K562 (cell line): ENCODE measurements around the gene HOXC10. TPM values are rescaled to one million over a fixed set of nuclear protein-coding genes. Genes with fewer than 3 reads are reported as not detected.

Experiments
- ATAC-seq: fragments of 200-7000 bp; cut with Tn5 transposase; 3 replicates; pipeline ENCODE4 v1.9.1; 2020; ENCODE audit warnings: moderate library complexity
- BruUV-seq: library from RNA; stranded (reverse); fragments of 400-500 nt; replicated peaks from 2 replicates; lab custom pipeline; 2021; lab: Mats Ljungman, UMichigan
- CTCF ChIA-PET: fragments of 300-600 bp; formaldehyde crosslinking; extraction: SDS; loops from one replicate; lab custom pipeline; 2021; ENCODE audit warnings: low intra/inter-chr PET ratio; lab: Yijun Ruan, JAX
- POLR2A ChIA-PET: fragments of 300-600, 350-650 bp; sonication (Branson Sonifier 250); formaldehyde crosslinking; extraction: SDS; loops from one replicate; lab custom pipeline; 2021; ENCODE audit warnings: antibody characterized with exemption, inconsistent platforms; lab: Yijun Ruan, JAX
- DNase-seq, 4 experiments: peaks; one replicate each; pipeline versions ENCODE4 v3.0.0 to v3.0.0-alpha.2; 2011 to 2018; ENCODE audit warnings: low spot score in 3 of 4, mixed read lengths in 3 of 4; ENCODE audit errors: extremely low read depth in 1 of 4
- FAIRE-seq: peaks from 2 replicates; lab custom pipeline; 2011; peaks lifted over from hg19 to GRCh38; lab: Jason Lieb, UNC
- H2AFZ ChIP-seq: 2 replicates; pipeline ENCODE4 v1.6.0; 2011; ENCODE audit warnings: low read depth, low read length, control low read depth, inconsistent platforms
- H3K27ac ChIP-seq: fragments of 200-600 bp; 3 replicates; pipeline ENCODE4 v1.8.0; 2011; ENCODE audit warnings: low read depth, mild to moderate bottlenecking, control low read depth, inconsistent platforms, low read length, moderate library complexity, mixed read lengths; ENCODE audit errors: extremely low read depth
- H3K27me3 ChIP-seq, 2 experiments: fragments of 300-600 bp in 1 of 2; 2 replicates in 1 of 2; 3 replicates in 1 of 2; pipeline versions ENCODE4 v1.6.0 to v1.8.0; 2011; ENCODE audit warnings: inconsistent platforms in 2 of 2, low read length in 2 of 2, mild to moderate bottlenecking in 1 of 2, mixed read lengths in 1 of 2, moderate library complexity in 1 of 2; ENCODE audit not compliant: control insufficient read depth in 2 of 2, insufficient read depth in 2 of 2
- H3K36me3 ChIP-seq: fragments of 300-600 bp; 3 replicates; pipeline ENCODE4 v1.8.0; 2011; ENCODE audit warnings: mild to moderate bottlenecking, low read length, inconsistent platforms; ENCODE audit not compliant: control insufficient read depth, insufficient read depth
- H3K4me1 ChIP-seq, 2 experiments: fragments of 200-600 bp in 1 of 2; replicated peaks in 1 of 2; 2 replicates in 1 of 2; 3 replicates in 1 of 2; pipeline versions ENCODE4 v1.5.1 to v1.8.0; 2011; ENCODE audit warnings: inconsistent platforms in 2 of 2, low read length in 2 of 2, mild to moderate bottlenecking in 1 of 2, mixed read lengths in 1 of 2, moderate library complexity in 1 of 2; ENCODE audit not compliant: control insufficient read depth in 2 of 2, insufficient read depth in 2 of 2
- H3K4me2 ChIP-seq: 2 replicates; pipeline ENCODE4 v1.6.1; 2011; ENCODE audit warnings: low read length, control low read depth, inconsistent platforms, mixed read lengths; ENCODE audit not compliant: insufficient read depth
- H3K4me3 ChIP-seq: fragments of 200-600 bp; sonication (generic), shearing (Covaris generic); 2 replicates; pipeline ENCODE4 v1.5.1; 2016; ENCODE audit warnings: control low read depth, inconsistent platforms
- H3K79me2 ChIP-seq: fragments of 200-600 bp; 3 replicates; pipeline ENCODE4 v1.8.0; 2011; ENCODE audit warnings: low read length, inconsistent platforms; ENCODE audit not compliant: control insufficient read depth, insufficient read depth
- H3K9ac ChIP-seq, 2 experiments: 2 replicates each; pipeline versions ENCODE4 v1.6.0 to v1.6.1; 2011; ENCODE audit warnings: low read depth in 2 of 2, low read length in 2 of 2, control low read depth in 1 of 2, inconsistent platforms in 1 of 2, mild to moderate bottlenecking in 1 of 2, mixed read lengths in 1 of 2; ENCODE audit not compliant: insufficient read depth in 1 of 2
- H3K9me1 ChIP-seq: one replicate; pipeline ENCODE4 v1.6.0; 2011; ENCODE audit warnings: inconsistent platforms, mild to moderate bottlenecking, low read length, moderate library complexity; ENCODE audit not compliant: control insufficient read depth, insufficient read depth
- H3K9me3 ChIP-seq: replicated peaks from 2 replicates; pipeline ENCODE4 v1.5.1; 2011; ENCODE audit warnings: low read depth, low read length, inconsistent platforms; ENCODE audit not compliant: control insufficient read depth, insufficient read depth
- H4K20me1 ChIP-seq: replicated peaks from 2 replicates; pipeline ENCODE4 v1.6.1; 2011; ENCODE audit warnings: low read length, inconsistent platforms, mixed read lengths; ENCODE audit not compliant: control insufficient read depth, insufficient read depth
- NFRKB ChIP-seq: fragments of 450-650 bp; IDR thresholded peaks from 2 replicates; pipeline ENCODE4 v1.6.1; 2016; ENCODE audit warnings: low read depth
- NUFIP1 ChIP-seq: fragments of 450-650 bp; IDR thresholded peaks from 2 replicates; pipeline ENCODE4 v1.6.1; 2018; ENCODE audit not compliant: partially characterized antibody
- SNIP1 ChIP-seq: fragments of 450-650 bp; IDR thresholded peaks from 2 replicates; pipeline ENCODE4 v1.7.1; 2017; ENCODE audit warnings: low read depth, mild to moderate bottlenecking
- TAF7 ChIP-seq: fragments of 450-650 bp; IDR thresholded peaks from 2 replicates; pipeline ENCODE4 v1.6.1; 2016; ENCODE audit warnings: missing genetic modification characterization, missing compliant biosample characterization
- TFAM ChIP-seq: fragments of 250-450 bp; sonication (Bioruptor Pico); conservative IDR thresholded peaks from 2 replicates; pipeline ENCODE4 v1.5.0; 2021; ENCODE audit warnings: mild to moderate bottlenecking, moderate library complexity
- TFE3 ChIP-seq: fragments of 450-650 bp; formaldehyde crosslinking; IDR thresholded peaks from 2 replicates; pipeline ENCODE4 v1.4.0; 2020; ENCODE audit warnings: mild to moderate bottlenecking, mixed read lengths
- ZNF282 ChIP-seq: sonication (generic); formaldehyde crosslinking; IDR thresholded peaks from 2 replicates; pipeline ENCODE4 v1.8.1; 2023; ENCODE audit warnings: missing genetic modification reagents
- WGBS: fragments of 100-300 bp; shearing (Covaris generic); methylation state at CpG from one replicate; pipeline ENCODE4 v1.1.6; 2016; ENCODE audit warnings: low coverage, mixed read lengths; ENCODE audit not compliant: insufficient coverage; ENCODE audit errors: missing lambda C conversion rate; 5-methylcytosine and 5-hydroxymethylcytosine counted together
- in situ Hi-C: fragments of 300-500 bp; cut with MboI; formaldehyde crosslinking; loops from 4 replicates; pipeline ENCODE4 v1.15.0; 2018; ENCODE audit warnings: inconsistent platforms, mixed read lengths
- intact Hi-C: fragments of 100-400 bp; cut with micrococcal nuclease; formaldehyde crosslinking; loops from 2 replicates; pipeline ENCODE4 v1.14.2; 2022
- polyA plus RNA-seq, 8 experiments: library from polyadenylated mRNA; depleted of rRNA in 4 of 8; stranded (reverse) in 5 of 8; unstranded in 3 of 8; fragments of >200 nt; fragmentation: Nextera tagmentation in 2 of 8; fragmentation: Illumina TruSeq in 1 of 8; extraction: Ambion mirVana in 2 of 8; extraction: Trizol in 1 of 8; gene quantifications; 2 replicates each; pipeline versions ENCODE4 v1.2.1 to v1.2.3, GENCODE V29; 2011 to 2014; ENCODE audit warnings: inconsistent platforms in 1 of 8, missing spikeins in 1 of 8
- total RNA-seq, 7 experiments: library from RNA; depleted of rRNA in 6 of 7; stranded (reverse); fragments of >200 nt in 6 of 7; fragmentation: Illumina TruSeq in 2 of 7; extraction: Trizol in 2 of 7; gene quantifications; 2 replicates each; pipeline versions ENCODE4 v1.2.1 to v1.2.3, GENCODE V29; 2011 to 2021; ENCODE audit warnings: low replicate concordance in 1 of 7
- TF ChIP-seq, protein P1 (sequence below): sonication (generic); formaldehyde crosslinking; IDR thresholded peaks from 2 replicates; pipeline ENCODE4 v1.5.0; 2020; ENCODE audit warnings: missing genetic modification reagents
- TF ChIP-seq, protein P2 (sequence below): IDR thresholded peaks from 2 replicates; pipeline ENCODE4 v1.6.1; 2011; ENCODE audit warnings: borderline replicate concordance, low read depth, mild to moderate bottlenecking, moderate library complexity, low read length; ENCODE audit not compliant: insufficient read depth, poor library complexity, severe bottlenecking
- TF ChIP-seq, protein P3 (sequence below): fragments of 450-650 bp; formaldehyde crosslinking; IDR thresholded peaks from 2 replicates; pipeline ENCODE4 v1.4.0; 2020; ENCODE audit warnings: mild to moderate bottlenecking, moderate library complexity

The HOXC10 gene
- total and polyA plus RNA-seq, 9 of the 15 experiments (the other 6 are each of a cell fraction or from before 2014, with no cell fraction given), result 0.13 to 0.77 (median 0.35) TPM; not detected in 2

DNA sequence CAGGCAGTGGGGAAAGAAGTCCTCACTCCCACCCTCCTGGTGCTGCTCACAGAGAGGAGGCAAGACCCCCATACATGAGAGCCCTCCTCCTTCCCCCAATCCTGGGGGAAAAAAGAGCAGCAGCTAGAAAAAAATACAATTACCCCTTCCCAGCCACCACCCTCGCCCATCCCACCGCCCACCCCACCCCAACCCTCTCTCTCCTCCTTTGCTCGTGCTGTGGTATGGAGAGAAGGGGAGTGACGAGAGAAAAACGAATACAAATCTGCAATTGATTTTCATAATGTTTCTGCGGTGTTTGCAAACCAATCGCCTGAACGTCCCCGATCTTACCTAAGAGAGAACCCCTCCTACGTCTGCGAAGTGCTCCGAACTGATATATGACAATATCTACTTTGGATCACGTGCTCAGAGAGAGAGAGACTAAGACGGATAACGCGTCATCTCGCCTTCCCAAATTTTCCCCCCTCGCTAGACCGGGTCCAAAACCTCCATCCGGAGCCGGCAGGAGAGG, 12.2 kb upstream of the HOXC10 start, which contains the start of gene HOXC11:
TSS of gene HOXC11 (plus strand) at position 405 of the 514 bp plus-strand sequence. CDS start 116 bp downstream, outside the sequence.
- no peak within 1 kb of the TSS for H3K9ac ChIP-seq
- H4K20me1 ChIP-seq, result peaks cover 5% of the 10 kb centered on the region; the same call in 1 of the 2 replicates
- FAIRE-seq (no peak), ATAC-seq (no peak), DNase-seq (no peak)
- 12% methylated on average over 18 of the region's 21 CpGs for WGBS
- intact Hi-C loops (no loop called here), in situ Hi-C loops (no loop called here)
- no peak within 1 kb of the TSS for H3K27ac ChIP-seq
- CTCF ChIA-PET, result no interaction called here
- no peaks in the 10 kb centered on the region for H3K79me2 ChIP-seq
- no peaks in the 10 kb centered on the region for H3K9me1 ChIP-seq
- BruUV-seq, result no TSS peak
- no peak for TF ChIP-seq NUFIP1
- TF ChIP-seq, protein P1, sequence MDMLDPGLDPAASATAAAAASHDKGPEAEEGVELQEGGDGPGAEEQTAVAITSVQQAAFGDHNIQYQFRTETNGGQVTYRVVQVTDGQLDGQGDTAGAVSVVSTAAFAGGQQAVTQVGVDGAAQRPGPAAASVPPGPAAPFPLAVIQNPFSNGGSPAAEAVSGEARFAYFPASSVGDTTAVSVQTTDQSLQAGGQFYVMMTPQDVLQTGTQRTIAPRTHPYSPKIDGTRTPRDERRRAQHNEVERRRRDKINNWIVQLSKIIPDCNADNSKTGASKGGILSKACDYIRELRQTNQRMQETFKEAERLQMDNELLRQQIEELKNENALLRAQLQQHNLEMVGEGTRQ, result peak; percentile 45; the same call in 1 of the 2 replicates
- TF ChIP-seq SNIP1, result no peak
- no peak for TF ChIP-seq TFAM
- no peak for TF ChIP-seq TAF7
- TF ChIP-seq NFRKB, result no peak
- TF ChIP-seq ZNF282 (CRISPR knock-in tag), result no peak
- TF ChIP-seq, protein P2, sequence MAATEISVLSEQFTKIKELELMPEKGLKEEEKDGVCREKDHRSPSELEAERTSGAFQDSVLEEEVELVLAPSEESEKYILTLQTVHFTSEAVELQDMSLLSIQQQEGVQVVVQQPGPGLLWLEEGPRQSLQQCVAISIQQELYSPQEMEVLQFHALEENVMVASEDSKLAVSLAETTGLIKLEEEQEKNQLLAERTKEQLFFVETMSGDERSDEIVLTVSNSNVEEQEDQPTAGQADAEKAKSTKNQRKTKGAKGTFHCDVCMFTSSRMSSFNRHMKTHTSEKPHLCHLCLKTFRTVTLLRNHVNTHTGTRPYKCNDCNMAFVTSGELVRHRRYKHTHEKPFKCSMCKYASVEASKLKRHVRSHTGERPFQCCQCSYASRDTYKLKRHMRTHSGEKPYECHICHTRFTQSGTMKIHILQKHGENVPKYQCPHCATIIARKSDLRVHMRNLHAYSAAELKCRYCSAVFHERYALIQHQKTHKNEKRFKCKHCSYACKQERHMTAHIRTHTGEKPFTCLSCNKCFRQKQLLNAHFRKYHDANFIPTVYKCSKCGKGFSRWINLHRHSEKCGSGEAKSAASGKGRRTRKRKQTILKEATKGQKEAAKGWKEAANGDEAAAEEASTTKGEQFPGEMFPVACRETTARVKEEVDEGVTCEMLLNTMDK, result no peak
- TF ChIP-seq TFE3 (CRISPR knock-in tag), result peak; percentile 36
- TF ChIP-seq, protein P3, sequence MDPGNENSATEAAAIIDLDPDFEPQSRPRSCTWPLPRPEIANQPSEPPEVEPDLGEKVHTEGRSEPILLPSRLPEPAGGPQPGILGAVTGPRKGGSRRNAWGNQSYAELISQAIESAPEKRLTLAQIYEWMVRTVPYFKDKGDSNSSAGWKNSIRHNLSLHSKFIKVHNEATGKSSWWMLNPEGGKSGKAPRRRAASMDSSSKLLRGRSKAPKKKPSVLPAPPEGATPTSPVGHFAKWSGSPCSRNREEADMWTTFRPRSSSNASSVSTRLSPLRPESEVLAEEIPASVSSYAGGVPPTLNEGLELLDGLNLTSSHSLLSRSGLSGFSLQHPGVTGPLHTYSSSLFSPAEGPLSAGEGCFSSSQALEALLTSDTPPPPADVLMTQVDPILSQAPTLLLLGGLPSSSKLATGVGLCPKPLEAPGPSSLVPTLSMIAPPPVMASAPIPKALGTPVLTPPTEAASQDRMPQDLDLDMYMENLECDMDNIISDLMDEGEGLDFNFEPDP (CRISPR knock-in tag), result no peak
- H3K4me3 ChIP-seq, result no peak within 1 kb of the TSS
- POLR2A ChIA-PET, result interaction anchor here (0.6 kb wide), 1 partner anchor 231 kb away, joined by 3 read pairs; no protein-coding TSS in a partner anchor
- peaks cover 0 to 25% of the 10 kb centered on the region in 2 experiments; a peak in 2 of 5 replicates for H3K4me1 ChIP-seq
- no peak within 1 kb of the TSS for H2AFZ ChIP-seq
- H3K4me2 ChIP-seq, result no peak within 1 kb of the TSS
- H3K36me3 ChIP-seq, result no peaks in the 10 kb centered on the region
- no peaks in the 10 kb centered on the region for H3K9me3 ChIP-seq
- peaks cover 61 to 82% of the 10 kb centered on the region in 2 experiments for H3K27me3 ChIP-seq
